Mesenchymal stem cell (in vitro differentiated cells and primary cell): Measurements from ENCODE around the gene UNC50.

Experiments used
- DNase-seq: peaks from one replicate; pipeline ENCODE4 v3.0.0-alpha.2; 2013
- H2AFZ ChIP-seq: one replicate; pipeline ENCODE4 v1.6.1; 2013; ENCODE audit warnings: low read depth, mild to moderate bottlenecking, control low read depth, inconsistent platforms, low read length, moderate library complexity
- H2AK5ac ChIP-seq: 2 replicates; pipeline ENCODE4 v1.6.1; 2013; ENCODE audit warnings: low read length, moderate library complexity, mild to moderate bottlenecking, inconsistent platforms; ENCODE audit not compliant: severe bottlenecking
- H2BK120ac ChIP-seq: one replicate; pipeline ENCODE4 v1.6.1; 2013; ENCODE audit warnings: low read depth, mild to moderate bottlenecking, inconsistent platforms, low read length, moderate library complexity
- H2BK12ac ChIP-seq, 2 experiments: one replicate each; pipeline ENCODE4 v1.6.1; 2013; ENCODE audit warnings: inconsistent platforms in 2 of 2, low read length in 2 of 2, mild to moderate bottlenecking in 2 of 2, moderate library complexity in 2 of 2, control low read depth in 1 of 2
- H2BK15ac ChIP-seq: one replicate; pipeline ENCODE4 v1.6.1; 2013; ENCODE audit warnings: mild to moderate bottlenecking, low read depth, inconsistent platforms; ENCODE audit not compliant: poor library complexity, severe bottlenecking
- H2BK5ac ChIP-seq: 2 replicates; pipeline ENCODE4 v1.6.1; 2013; ENCODE audit warnings: low read depth, mild to moderate bottlenecking, low read length, control low read depth, inconsistent platforms; ENCODE audit not compliant: poor library complexity, severe bottlenecking
- H3K14ac ChIP-seq, 2 experiments: one replicate each; pipeline ENCODE4 v1.6.1; 2013; ENCODE audit warnings: inconsistent platforms in 2 of 2, low read length in 2 of 2, control low read depth in 1 of 2, mild to moderate bottlenecking in 1 of 2, moderate library complexity in 1 of 2
- H3K18ac ChIP-seq, 2 experiments: one replicate each; pipeline ENCODE4 v1.6.1; 2013; ENCODE audit warnings: inconsistent platforms in 2 of 2, low read length in 2 of 2, control low read depth in 1 of 2, low read depth in 1 of 2, mild to moderate bottlenecking in 1 of 2
- H3K23ac ChIP-seq, 2 experiments: one replicate each; pipeline ENCODE4 v1.6.1; 2013; ENCODE audit warnings: inconsistent platforms in 2 of 2, low read length in 2 of 2, mild to moderate bottlenecking in 2 of 2, moderate library complexity in 2 of 2, control low read depth in 1 of 2
- H3K27ac ChIP-seq: 2 replicates; pipeline ENCODE4 v1.5.1; 2013; ENCODE audit warnings: mild to moderate bottlenecking, moderate library complexity, low read length, control low read depth, inconsistent platforms; ENCODE audit not compliant: poor library complexity, severe bottlenecking
- H3K27me3 ChIP-seq, 2 experiments: 2 replicates each; pipeline versions ENCODE4 v1.6.1 to v1.7.0; 2013; ENCODE audit warnings: low read length in 2 of 2, mild to moderate bottlenecking in 2 of 2, moderate library complexity in 2 of 2, control low read depth in 1 of 2, inconsistent platforms in 1 of 2; ENCODE audit not compliant: control insufficient read depth in 1 of 2, insufficient read depth in 1 of 2
- H3K36me3 ChIP-seq, 2 experiments: 2 replicates each; pipeline versions ENCODE4 v1.6.1 to v1.7.0; 2013; ENCODE audit warnings: low read length in 2 of 2, control low read depth in 1 of 2, inconsistent platforms in 1 of 2, low read depth in 1 of 2, mild to moderate bottlenecking in 1 of 2; ENCODE audit not compliant: insufficient read depth in 2 of 2, control insufficient read depth in 1 of 2
- H3K4ac ChIP-seq, 2 experiments: one replicate each; pipeline ENCODE4 v1.6.1; 2013; ENCODE audit warnings: inconsistent platforms in 2 of 2, low read length in 2 of 2, mild to moderate bottlenecking in 2 of 2, moderate library complexity in 2 of 2, control low read depth in 1 of 2, low read depth in 1 of 2
- H3K4me1 ChIP-seq: 2 replicates; pipeline ENCODE4 v1.6.1; 2013; ENCODE audit warnings: low read depth, low read length, control low read depth; ENCODE audit not compliant: control insufficient read depth, insufficient read depth
- H3K4me2 ChIP-seq: 2 replicates; pipeline ENCODE4 v1.6.1; 2013; ENCODE audit warnings: low read length, mild to moderate bottlenecking, inconsistent platforms; ENCODE audit not compliant: poor library complexity, severe bottlenecking
- H3K4me3 ChIP-seq, 2 experiments: 2 replicates each; pipeline versions ENCODE4 v1.5.1 to v1.7.0; 2013; ENCODE audit warnings: low read length in 2 of 2, mild to moderate bottlenecking in 2 of 2, control low read depth in 1 of 2, low read depth in 1 of 2; ENCODE audit not compliant: insufficient read depth in 1 of 2
- H3K79me1 ChIP-seq: replicated peaks from 2 replicates; pipeline ENCODE4 v1.6.1; 2013; ENCODE audit warnings: mild to moderate bottlenecking, control low read depth, low read length, inconsistent platforms; ENCODE audit not compliant: poor library complexity, severe bottlenecking
- H3K9ac ChIP-seq: 2 replicates; pipeline ENCODE4 v1.7.0; 2013; ENCODE audit warnings: mild to moderate bottlenecking, low read length, moderate library complexity
- H3K9me3 ChIP-seq: 2 replicates; pipeline ENCODE4 v1.7.0; 2013; ENCODE audit warnings: mild to moderate bottlenecking, low read length; ENCODE audit not compliant: control insufficient read depth
- H4K8ac ChIP-seq: one replicate; pipeline ENCODE4 v1.6.1; 2013; ENCODE audit warnings: inconsistent platforms, mild to moderate bottlenecking, low read length, moderate library complexity
- H4K91ac ChIP-seq: one replicate; pipeline ENCODE4 v1.6.1; 2013; ENCODE audit warnings: mild to moderate bottlenecking, low read length, inconsistent platforms
- WGBS: methylation state at CpG from one replicate; pipeline ENCODE4 v1.1.7; 2013; ENCODE audit warnings: mixed read lengths; 5-methylcytosine and 5-hydroxymethylcytosine counted together

Gene UNC50

DNA sequence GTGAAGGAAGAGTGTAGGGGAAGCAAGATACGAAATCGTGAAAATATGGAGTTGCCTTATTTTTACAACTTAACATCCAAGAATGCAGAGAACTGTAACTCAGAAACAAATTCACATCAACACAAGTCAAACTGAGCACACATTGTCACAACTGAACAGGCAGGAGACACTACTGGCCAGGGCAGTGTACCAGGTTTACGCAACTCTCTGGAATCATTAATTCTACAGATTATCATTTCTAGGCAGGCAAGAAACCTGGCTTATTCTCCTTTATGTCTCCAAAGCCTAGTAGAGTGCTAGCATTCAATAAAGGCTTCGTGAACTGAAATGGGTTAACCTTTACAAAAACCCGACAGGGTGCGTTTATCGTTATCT, 661 bp upstream of the UNC50 start:
- peak overlapping the region in 1 of 2 experiments; percentile 67 for H2BK12ac ChIP-seq
- peak overlapping the region; percentile 100 for H3K9ac ChIP-seq
- peaks cover 30% of the 10 kb centered on the region for H3K79me1 ChIP-seq
- peak overlapping the region; percentile 100 for H4K8ac ChIP-seq
- H3K4me2 ChIP-seq: peak overlapping the region; percentile 70
- no peak overlapping the region for H2BK120ac ChIP-seq
- H3K27me3 ChIP-seq: no peaks in the 10 kb centered on the region
- no peaks in the 10 kb centered on the region for H3K9me3 ChIP-seq
- no peak overlapping the region for H2AFZ ChIP-seq
- peak overlapping the region in 1 of 2 experiments; percentile 27 for H3K14ac ChIP-seq
- H3K4me1 ChIP-seq: peaks cover 16% of the 10 kb centered on the region
- no peak overlapping the region for H4K91ac ChIP-seq
- DNase-seq: peak; percentile 35
- no peak overlapping the region for H3K23ac ChIP-seq
- H2BK15ac ChIP-seq: no peak overlapping the region
- H3K18ac ChIP-seq: peak overlapping the region; percentile 99 to 100
- peak overlapping the region; percentile 82 to 98 for H3K4me3 ChIP-seq
- whole genome bisulfite sequencing: 14% methylated on average over 7 of the region's 7 CpGs
- H2AK5ac ChIP-seq: no peak overlapping the region
- H2BK5ac ChIP-seq: peak overlapping the region; percentile 46
- H3K27ac ChIP-seq: no peak overlapping the region
- peaks cover 3 to 37% of the 10 kb centered on the region in 2 experiments for H3K36me3 ChIP-seq
- peak overlapping the region; percentile 93 to 100 for H3K4ac ChIP-seq

GRCh38 chr2:98608962-98609604, 694 bp downstream of the UNC50 start:
- Histone ChIP-seq H3K9me3 (no peaks in the 10 kb centered on the region), H4K8ac (peak overlapping the region; percentile 100), H2BK15ac (no peak overlapping the region), H3K4me1 (peaks cover 16% of the 10 kb centered on the region), H3K18ac (peak overlapping the region; percentile 92 to 99), H3K23ac (peak overlapping the region; percentile 37 to 70), H2BK5ac (peak overlapping the region; percentile 95), H3K79me1 (peaks cover 36% of the 10 kb centered on the region), H2AK5ac (peak overlapping the region; percentile 41), H2AFZ (peak overlapping the region; percentile 54), H3K36me3 (peaks cover 9 to 38% of the 10 kb centered on the region in 2 experiments), H3K27ac (peak overlapping the region; percentile 81), H2BK12ac (no peak overlapping the region), H3K4me3 (peak overlapping the region; percentile 82 to 98), H3K4ac (peak overlapping the region; percentile 68 to 98), H3K14ac (peak overlapping the region in 1 of 2 experiments; percentile 61), H4K91ac (peak overlapping the region; percentile 78), H2BK120ac (peak overlapping the region; percentile 85), H3K4me2 (peak overlapping the region; percentile 73), H3K27me3 (no peaks in the 10 kb centered on the region), H3K9ac (peak overlapping the region; percentile 100)
- 4% methylated on average over 29 of the region's 29 CpGs for WGBS
- DNase-seq: peak; percentile 66

DNA sequence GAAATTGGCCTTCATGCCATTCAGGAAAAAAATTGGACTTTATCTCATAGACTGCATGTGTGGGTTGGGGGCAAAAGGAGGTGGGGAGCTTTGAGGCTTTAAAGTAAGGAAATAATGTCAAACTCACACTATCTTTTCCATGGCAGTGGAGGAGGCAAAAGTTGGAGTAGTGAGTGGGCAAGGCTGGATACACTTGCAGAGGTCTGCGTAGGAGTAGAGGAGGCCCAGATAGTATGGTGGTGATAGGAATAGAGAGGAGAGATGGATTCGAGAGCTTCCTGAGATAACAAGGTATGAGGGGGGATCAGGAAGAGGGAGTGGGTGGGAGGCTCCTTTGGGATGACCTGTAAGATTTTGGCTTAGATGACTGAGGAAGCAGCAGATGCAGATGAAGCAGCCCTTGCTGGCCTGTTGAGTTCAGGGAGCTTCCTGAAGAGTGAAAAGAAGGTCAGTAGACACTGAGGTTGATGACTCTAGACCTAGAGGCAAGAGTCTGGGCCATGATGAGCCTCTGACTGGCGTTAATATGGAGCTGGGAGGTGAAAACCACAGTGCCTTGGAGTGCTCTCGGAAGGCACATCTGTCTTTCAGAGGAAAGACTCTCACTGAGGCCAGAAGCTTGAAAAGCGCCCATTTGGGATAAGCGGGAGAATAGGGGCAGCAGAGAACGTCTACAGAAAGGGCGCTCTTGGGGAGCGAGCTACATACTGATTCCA, 5.8 kb downstream of the UNC50 start:
- Histone ChIP-seq H4K8ac (no peak overlapping the region), H2BK12ac (no peak overlapping the region), H4K91ac (no peak overlapping the region), H2AK5ac (no peak overlapping the region), H3K4me2 (no peak overlapping the region), H3K36me3 (peaks cover 19 to 86% of the 10 kb centered on the region in 2 experiments), H3K4me3 (no peak overlapping the region), H3K9me3 (no peaks in the 10 kb centered on the region), H2BK15ac (no peak overlapping the region), H3K23ac (no peak overlapping the region), H3K14ac (no peak overlapping the region), H3K18ac (no peak overlapping the region), H2BK5ac (no peak overlapping the region), H3K9ac (no peak overlapping the region), H2BK120ac (no peak overlapping the region), H3K4me1 (peaks cover 7% of the 10 kb centered on the region), H3K4ac (no peak overlapping the region), H3K27ac (no peak overlapping the region), H3K79me1 (peaks cover 34% of the 10 kb centered on the region), H2AFZ (no peak overlapping the region), H3K27me3 (no peaks in the 10 kb centered on the region)
- no peak for DNase-seq
- WGBS: 98% methylated on average over 9 of the region's 9 CpGs

- H4K91ac ChIP-seq: no peak overlapping the region
- H2BK5ac ChIP-seq: no peak overlapping the region
- peaks cover under 1% of the 10 kb centered on the region for H3K4me1 ChIP-seq
- no peak overlapping the region for H3K9ac ChIP-seq
- no peak overlapping the region for H3K4me2 ChIP-seq
- H3K27ac ChIP-seq: no peak overlapping the region
- no peaks in the 10 kb centered on the region for H3K9me3 ChIP-seq
- no peak overlapping the region for H3K14ac ChIP-seq
- 92% methylated on average over 5 of the region's 5 CpGs for WGBS
- H2BK120ac ChIP-seq: no peak overlapping the region
- H3K18ac ChIP-seq: no peak overlapping the region
- DNase-seq: peak; percentile 20
- peaks cover 32% of the 10 kb centered on the region for H3K79me1 ChIP-seq
- H4K8ac ChIP-seq: no peak overlapping the region
- H3K27me3 ChIP-seq: no peaks in the 10 kb centered on the region
- no peak overlapping the region for H2BK15ac ChIP-seq
- no peak overlapping the region for H2AK5ac ChIP-seq
- H2AFZ ChIP-seq: no peak overlapping the region
- no peak overlapping the region for H2BK12ac ChIP-seq
- H3K36me3 ChIP-seq: peaks cover 19 to 81% of the 10 kb centered on the region in 2 experiments
- no peak overlapping the region for H3K4ac ChIP-seq
- H3K23ac ChIP-seq: no peak overlapping the region
- no peak overlapping the region for H3K4me3 ChIP-seq
These were observed 7.1 kb downstream of the UNC50 start for GRCh38 chr2:98615481-98615880.
